PC-3 (cell line): ENCODE results near the gene TBPL1.

Source experiments
- EZH2 ChIP-seq: fragments of 300-600 bp; sonication (generic); IDR thresholded peaks from one replicate; pipeline ENCODE4 v1.6.1; 2017; ENCODE audit warnings: antibody characterized with exemption, mild to moderate bottlenecking, low read length; ENCODE audit not compliant: unreplicated experiment
- EZH2phosphoT487 ChIP-seq: fragments of 300-600 bp; sonication (generic); IDR thresholded peaks from 2 replicates; pipeline ENCODE4 v1.6.1; 2018; ENCODE audit warnings: mild to moderate bottlenecking, antibody characterized with exemption, low read length, borderline replicate concordance
- TF ChIP-seq, protein P1 (sequence below): fragments of 300-600 bp; sonication (generic); conservative IDR thresholded peaks from 2 replicates; pipeline ENCODE4 v1.5.1; 2017; ENCODE audit warnings: antibody characterized with exemption, low read depth, mild to moderate bottlenecking, low read length

DNA sequence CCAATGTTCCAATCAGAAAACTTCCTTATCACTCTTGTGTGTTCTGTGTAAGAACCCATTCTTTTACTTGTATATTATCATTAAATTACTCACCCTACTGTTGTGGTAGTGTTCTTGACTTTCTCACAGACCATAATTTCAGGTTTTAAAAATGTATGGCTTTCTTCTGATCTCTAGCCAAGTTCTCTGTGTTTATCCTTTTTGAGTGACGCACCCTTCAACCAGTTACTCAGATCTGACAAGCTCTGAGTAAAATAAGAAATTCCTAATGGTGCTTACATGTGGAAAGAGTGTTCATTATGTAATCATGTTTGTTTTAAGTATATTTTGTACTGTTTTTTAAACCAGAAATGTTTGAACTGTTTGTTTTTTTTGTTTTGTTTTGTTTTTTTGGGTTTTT is 11.0 kb downstream of the TBPL1 start:
- TF ChIP-seq, protein P1, sequence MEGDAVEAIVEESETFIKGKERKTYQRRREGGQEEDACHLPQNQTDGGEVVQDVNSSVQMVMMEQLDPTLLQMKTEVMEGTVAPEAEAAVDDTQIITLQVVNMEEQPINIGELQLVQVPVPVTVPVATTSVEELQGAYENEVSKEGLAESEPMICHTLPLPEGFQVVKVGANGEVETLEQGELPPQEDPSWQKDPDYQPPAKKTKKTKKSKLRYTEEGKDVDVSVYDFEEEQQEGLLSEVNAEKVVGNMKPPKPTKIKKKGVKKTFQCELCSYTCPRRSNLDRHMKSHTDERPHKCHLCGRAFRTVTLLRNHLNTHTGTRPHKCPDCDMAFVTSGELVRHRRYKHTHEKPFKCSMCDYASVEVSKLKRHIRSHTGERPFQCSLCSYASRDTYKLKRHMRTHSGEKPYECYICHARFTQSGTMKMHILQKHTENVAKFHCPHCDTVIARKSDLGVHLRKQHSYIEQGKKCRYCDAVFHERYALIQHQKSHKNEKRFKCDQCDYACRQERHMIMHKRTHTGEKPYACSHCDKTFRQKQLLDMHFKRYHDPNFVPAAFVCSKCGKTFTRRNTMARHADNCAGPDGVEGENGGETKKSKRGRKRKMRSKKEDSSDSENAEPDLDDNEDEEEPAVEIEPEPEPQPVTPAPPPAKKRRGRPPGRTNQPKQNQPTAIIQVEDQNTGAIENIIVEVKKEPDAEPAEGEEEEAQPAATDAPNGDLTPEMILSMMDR: no peak
- no peak for TF ChIP-seq EZH2phosphoT487
- TF ChIP-seq EZH2: no peak
